ENCODE measurements around the gene PCDHGB3.
"Not testable (repeated sequence)": the region's sequence is repeated elsewhere in the genome, so short reads cannot be mapped to it uniquely, and the experiment has no call there.

PCDHGB3 gene

GRCh38 chr5:141338538-141339306 lies 31.3 kb upstream of the PCDHGB3 start, which contains the start of gene PCDHGA2:
Gene PCDHGA2 (plus strand): TSS chr5:141338760.
- peak; percentile 48 for TF ChIP-seq CTCF (IDR thresholded peaks at IDR 0.05; ENCODE audit: low read depth, low read length, missing control alignments)
- H3K4me3 ChIP-seq (ENCODE audit: low read depth, low read length): no peak within 1 kb of the TSS
- DNase-seq (ENCODE audit: low read depth): no peak

DNA sequence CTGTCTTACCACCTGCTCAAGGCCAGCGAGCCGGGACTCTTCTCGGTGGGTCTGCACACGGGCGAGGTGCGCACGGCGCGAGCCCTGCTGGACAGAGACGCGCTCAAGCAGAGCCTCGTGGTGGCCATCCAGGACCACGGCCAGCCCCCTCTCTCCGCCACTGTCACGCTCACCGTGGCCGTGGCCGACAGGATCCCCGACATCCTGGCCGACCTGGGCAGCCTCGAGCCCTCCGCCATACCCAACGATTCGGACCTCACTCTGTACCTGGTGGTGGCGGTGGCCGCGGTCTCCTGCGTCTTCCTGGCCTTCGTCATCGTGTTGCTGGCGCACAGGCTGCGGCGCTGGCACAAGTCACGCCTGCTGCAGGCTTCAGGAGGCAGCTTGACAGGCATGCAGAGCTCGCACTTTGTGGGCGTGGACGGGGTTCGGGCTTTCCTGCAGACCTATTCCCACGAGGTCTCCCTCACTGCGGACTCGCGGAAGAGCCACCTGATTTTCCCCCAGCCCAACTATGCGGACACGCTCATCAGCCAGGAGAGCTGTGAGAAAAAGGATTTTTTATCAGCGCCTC lies 29.2 kb upstream of the PCDHGB3 start:
- DNase-seq (ENCODE audit: low read depth); H3K4me3 ChIP-seq (ENCODE audit: low read depth, low read length): not testable (repeated sequence)

DNA sequence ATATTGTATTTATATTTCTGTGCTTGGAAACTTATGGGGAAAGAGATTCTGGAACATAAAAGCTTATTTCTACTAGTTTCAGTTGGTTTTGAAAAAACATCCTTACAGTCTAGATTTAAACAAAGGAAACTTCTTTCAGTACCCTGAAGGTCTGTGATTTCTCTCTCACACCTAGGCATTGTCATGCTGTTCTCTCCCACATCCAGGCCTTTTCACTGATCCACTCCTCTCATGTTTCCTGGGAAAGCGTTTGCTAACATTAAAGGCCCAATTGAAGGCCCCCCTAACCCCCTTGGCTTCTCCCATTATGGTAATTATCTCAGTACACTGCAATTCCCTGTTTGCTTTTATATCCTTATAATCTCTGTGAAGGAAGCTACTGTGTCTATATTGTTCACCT lies 27.3 kb upstream of the PCDHGB3 start:
- H3K4me3 ChIP-seq (ENCODE audit: low read depth, low read length): no peak overlapping the region
- TF ChIP-seq CTCF (IDR thresholded peaks at IDR 0.05; ENCODE audit: low read depth, low read length, missing control alignments): no peak
- no peak for DNase-seq (ENCODE audit: low read depth)

DNA sequence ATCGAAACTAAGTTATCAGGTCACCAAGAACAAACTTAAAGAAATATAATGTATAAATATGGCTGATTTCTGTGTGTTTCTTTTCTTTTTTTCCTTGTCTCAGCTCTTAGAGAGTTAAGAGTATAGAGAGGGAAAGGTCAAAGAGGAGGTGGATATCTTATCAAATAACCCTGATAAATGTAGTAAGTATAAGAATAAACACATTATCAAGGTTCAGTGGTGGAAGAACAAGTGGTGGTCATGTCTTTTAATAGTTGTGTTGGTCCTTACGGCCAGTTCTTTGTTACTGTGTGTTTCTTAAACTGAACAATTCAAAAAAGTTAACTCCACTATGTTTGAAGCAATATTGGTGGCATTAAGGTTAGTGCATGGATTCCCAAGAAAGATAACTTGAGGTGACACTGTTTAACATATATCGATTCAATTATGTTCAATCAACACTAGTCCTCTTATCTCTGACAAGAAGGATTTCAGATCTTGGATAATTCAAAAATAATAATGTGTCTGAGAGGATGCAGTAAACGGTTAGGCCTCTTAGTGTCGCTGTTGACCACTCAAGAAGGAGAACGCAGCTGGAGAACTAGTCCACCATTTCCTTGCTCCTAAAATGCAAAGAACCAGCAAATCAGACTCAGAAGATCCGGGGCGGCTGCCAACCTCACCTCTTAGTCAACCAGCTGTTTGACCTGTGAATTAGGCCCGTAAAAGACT lies 26.6 kb upstream of the PCDHGB3 start, which contains the start of gene PCDHGA3:
Gene PCDHGA3 (plus strand): TSS at position 588 of the 711 bp plus-strand sequence. CDS start 205 bp downstream, outside the sequence.
- TF ChIP-seq CTCF (IDR thresholded peaks at IDR 0.05; ENCODE audit: low read depth, low read length, missing control alignments): peak; percentile 6
- H3K4me3 ChIP-seq (ENCODE audit: low read depth, low read length): no peak within 1 kb of the TSS
- no peak for DNase-seq (ENCODE audit: low read depth)

DNA sequence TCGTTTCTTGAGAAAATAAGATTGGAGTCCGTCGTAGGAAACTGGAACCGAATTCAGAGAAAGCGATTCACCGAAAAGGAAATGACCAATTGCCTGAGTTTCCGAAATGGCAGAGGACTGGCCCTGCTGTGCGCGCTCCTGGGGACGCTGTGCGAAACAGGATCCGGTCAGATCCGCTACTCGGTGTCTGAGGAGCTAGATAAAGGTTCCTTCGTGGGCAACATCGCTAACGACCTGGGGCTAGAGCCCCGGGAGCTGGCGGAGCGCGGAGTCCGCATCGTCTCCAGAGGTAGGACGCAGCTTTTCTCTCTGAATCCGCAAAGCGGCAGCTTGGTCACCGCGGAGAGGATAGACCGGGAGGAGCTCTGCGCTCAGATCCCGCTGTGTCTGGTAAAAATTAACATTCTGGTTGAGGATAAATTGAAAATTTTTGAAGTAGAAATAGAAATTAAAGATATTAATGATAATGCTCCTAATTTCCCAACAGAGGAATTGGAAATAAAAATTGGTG lies 26.0 kb upstream of the PCDHGB3 start:
- DNase-seq (ENCODE audit: low read depth): no peak
- no peak overlapping the region for H3K4me3 ChIP-seq (ENCODE audit: low read depth, low read length)
- TF ChIP-seq CTCF (IDR thresholded peaks at IDR 0.05; ENCODE audit: low read depth, low read length, missing control alignments): no peak

DNA sequence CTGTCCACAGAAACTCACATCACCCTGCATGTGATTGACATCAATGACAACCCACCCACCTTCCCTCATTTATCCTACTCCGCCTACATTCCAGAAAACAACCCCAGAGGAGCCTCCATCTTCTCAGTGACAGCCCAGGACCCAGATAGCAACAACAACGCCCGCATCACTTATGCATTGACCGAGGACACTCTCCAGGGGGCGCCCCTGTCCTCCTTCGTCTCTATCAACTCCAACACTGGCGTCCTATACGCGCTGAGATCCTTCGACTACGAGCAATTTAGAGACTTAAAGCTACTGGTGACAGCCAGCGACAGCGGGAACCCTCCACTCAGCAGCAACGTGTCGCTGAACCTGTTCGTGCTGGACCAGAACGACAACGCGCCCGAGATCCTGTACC lies 24.7 kb upstream of the PCDHGB3 start:
- no peak for DNase-seq (ENCODE audit: low read depth)
- TF ChIP-seq CTCF (IDR thresholded peaks at IDR 0.05; ENCODE audit: low read depth, low read length, missing control alignments): peak; percentile 7
- no peak overlapping the region for H3K4me3 ChIP-seq (ENCODE audit: low read depth, low read length)

- not testable (repeated sequence) for DNase-seq (ENCODE audit: low read depth); H3K4me3 ChIP-seq (ENCODE audit: low read depth, low read length)
Measured at GRCh38 chr5:141346017-141346416, 24.0 kb upstream of the PCDHGB3 start.

All from GM12864 (cell line).